GM21576 (cell line): Measurements from ENCODE around the gene SNAP23.
A peak's percentile ranks its signal among the peaks of the same experiment; 100 is the strongest.
"Not testable (repeated sequence)": the region's sequence is repeated elsewhere in the genome, so short reads cannot be mapped to it uniquely, and the experiment has no call there.

ENCODE experiments used
- ATAC-seq: cut with Tn5 transposase; IDR thresholded peaks from one replicate; pipeline ENCODE4 v1.9.1; 2021; ENCODE audit warnings: mild to moderate bottlenecking, moderate library complexity; ENCODE audit not compliant: unreplicated experiment

Gene SNAP23

GRCh38 chr15:42556550-42557207 lies 61.2 kb downstream of the SNAP23 start:
- not testable (repeated sequence) for ATAC-seq

GRCh38 chr15:42558739-42559138 lies 63.3 kb downstream of the SNAP23 start:
- no peak for ATAC-seq

- ATAC-seq, result peak; percentile 85
Measured at GRCh38 chr15:42575188-42576039, 80.0 kb downstream of the SNAP23 start, which contains the start of gene STARD9. Gene STARD9, plus strand, starts transcription at chr15:42575606. Its CDS starts 110 bp downstream, at chr15:42575716.

GRCh38 chr15:42576040-42576594 lies 80.7 kb downstream of the SNAP23 start:
- ATAC-seq, result no peak

- no peak for ATAC-seq
Measured at GRCh38 chr15:42576776-42577175, 81.3 kb downstream of the SNAP23 start.

- ATAC-seq, result no peak
Measured at GRCh38 chr15:42577514-42578031, 82.1 kb downstream of the SNAP23 start.

GRCh38 chr15:42578984-42579537 lies 83.6 kb downstream of the SNAP23 start:
- no peak for ATAC-seq

- ATAC-seq, result no peak
Measured at GRCh38 chr15:42581272-42581730, 85.9 kb downstream of the SNAP23 start.
